A673 (cell line): Measurements from ENCODE around the gene GRID1. TPM values are rescaled to one million over a fixed set of nuclear protein-coding genes. Genes with fewer than 3 reads are reported as not detected.

Source experiments
- BruUV-seq: library from RNA; stranded (reverse); fragments of 400-500 nt; replicated peaks from 2 replicates; lab custom pipeline; 2021; lab: Mats Ljungman, UMichigan
- CTCF ChIA-PET: fragments of 300-600 bp; sonication (Branson Sonifier 250); formaldehyde crosslinking; loops from one replicate; lab custom pipeline; 2022; ENCODE audit warnings: antibody characterized with exemption; lab: Charles Lee
- POLR2A ChIA-PET: fragments of 300-600 bp; sonication (Branson Sonifier 250); formaldehyde crosslinking; loops from one replicate; lab custom pipeline; 2022; ENCODE audit warnings: antibody characterized with exemption; ENCODE audit not compliant: low non-redundant PET; lab: Charles Lee
- DNase-seq: peaks from one replicate; pipeline ENCODE4 v3.0.0-alpha.2; 2015; ENCODE audit warnings: low spot score
- H3K27ac ChIP-seq: fragments of 200-600 bp; sonication (generic); 2 replicates; pipeline ENCODE4 v1.5.1; 2016; ENCODE audit warnings: mixed run types, low read depth, mild to moderate bottlenecking, mixed read lengths, antibody characterized with exemption, low read length; ENCODE audit not compliant: poor library complexity, severe bottlenecking
- H3K27me3 ChIP-seq: fragments of 200-600 bp; sonication (generic); replicated peaks from 2 replicates; pipeline ENCODE4 v1.6.1; 2017; ENCODE audit warnings: mixed run types, low read depth, mild to moderate bottlenecking, mixed read lengths, antibody characterized with exemption, low read length; ENCODE audit not compliant: insufficient read depth, poor library complexity
- H3K36me3 ChIP-seq: fragments of 200-600 bp; sonication (generic); 2 replicates; pipeline ENCODE4 v1.6.1; 2016; ENCODE audit warnings: mixed run types, mild to moderate bottlenecking, mixed read lengths, antibody characterized with exemption, low read length; ENCODE audit not compliant: insufficient read depth, poor library complexity, severe bottlenecking
- H3K4me1 ChIP-seq: fragments of 200-600 bp; sonication (generic); 2 replicates; pipeline ENCODE4 v1.6.1; 2017; ENCODE audit warnings: mixed run types, mild to moderate bottlenecking, mixed read lengths, antibody characterized with exemption, low read length; ENCODE audit not compliant: insufficient read depth, poor library complexity, severe bottlenecking
- H3K4me3 ChIP-seq: fragments of 200-600 bp; sonication (generic); 2 replicates; pipeline ENCODE4 v1.5.1; 2016; ENCODE audit warnings: low read depth, mixed run types, mild to moderate bottlenecking, mixed read lengths, low read length; ENCODE audit not compliant: poor library complexity, severe bottlenecking
- H3K9me3 ChIP-seq: fragments of 200-600 bp; sonication (generic); 2 replicates; pipeline ENCODE4 v1.6.1; 2016; ENCODE audit warnings: mixed run types, low read depth, mild to moderate bottlenecking, mixed read lengths, antibody characterized with exemption, low read length; ENCODE audit not compliant: poor library complexity, severe bottlenecking
- CTCF ChIP-seq: fragments of 300-800, 200-600 bp; sonication (generic); conservative IDR thresholded peaks from 2 replicates; pipeline ENCODE4 v1.5.1; 2017; ENCODE audit warnings: low read depth, mild to moderate bottlenecking, antibody characterized with exemption, low read length, moderate library complexity, mixed read lengths
- EZH2 ChIP-seq: fragments of 200-600 bp; sonication (generic); IDR thresholded peaks from 2 replicates; pipeline ENCODE4 v1.6.1; 2017; ENCODE audit warnings: borderline replicate concordance, low read depth, mild to moderate bottlenecking, mixed read lengths, antibody characterized with exemption, low read length; ENCODE audit not compliant: poor library complexity, severe bottlenecking
- intact Hi-C: fragments of 100-400 bp; cut with micrococcal nuclease; formaldehyde crosslinking; loops from one replicate; pipeline ENCODE4 v1.10.0; 2022; ENCODE audit not compliant: unreplicated experiment
- total RNA-seq: library from RNA; stranded (reverse); gene quantifications from 2 replicates; pipeline ENCODE4 v1.2.3, GENCODE V29; 2021

GRID1 gene
- total RNA-seq, 1 experiment from 2014 or later = not detected

- POLR2A ChIA-PET = no interaction called here
- no peak overlapping the region for H3K27ac ChIP-seq
- TF ChIP-seq EZH2 = no peak
- no peak for TF ChIP-seq CTCF
These were observed 303.9 kb downstream of the GRID1 start for GRCh38 chr10:86062647-86063145.

GRCh38 chr10:86062198-86062550 lies 304.4 kb downstream of the GRID1 start:
- Histone ChIP-seq H3K4me3 (no peak overlapping the region), H3K27ac (no peak overlapping the region), H3K9me3 (no peaks in the 10 kb centered on the region), H3K4me1 (no peaks in the 10 kb centered on the region), H3K27me3 (peaks cover 44% of the 10 kb centered on the region), H3K36me3 (no peaks in the 10 kb centered on the region)
- no TSS peak for BruUV-seq
- CTCF ChIA-PET = no interaction called here
- DNase-seq = no peak
- POLR2A ChIA-PET = no interaction called here
- no peak for TF ChIP-seq CTCF
- no peak for TF ChIP-seq EZH2
- intact Hi-C loops = no loop called here

More at GRCh38 chr10:86062647-86063145, 303.9 kb downstream of the GRID1 start:
- H3K4me1 ChIP-seq = no peaks in the 10 kb centered on the region
- no peak for DNase-seq
- intact Hi-C loops = no loop called here
- peaks cover 46% of the 10 kb centered on the region for H3K27me3 ChIP-seq
- CTCF ChIA-PET = no interaction called here
- no TSS peak for BruUV-seq
- H3K9me3 ChIP-seq = no peaks in the 10 kb centered on the region
- no peaks in the 10 kb centered on the region for H3K36me3 ChIP-seq
- H3K4me3 ChIP-seq = no peak overlapping the region

- no TSS peak for BruUV-seq
- Histone ChIP-seq H3K36me3 (no peaks in the 10 kb centered on the region), H3K27me3 (peaks cover 46% of the 10 kb centered on the region), H3K4me1 (no peaks in the 10 kb centered on the region), H3K4me3 (no peak overlapping the region), H3K9me3 (no peaks in the 10 kb centered on the region), H3K27ac (no peak overlapping the region)
- CTCF ChIA-PET = no interaction called here
- POLR2A ChIA-PET = no interaction called here
- no peak for DNase-seq
- TF ChIP-seq EZH2 (no peak), CTCF (no peak)
- intact Hi-C loops = no loop called here
These were observed 305.1 kb downstream of the GRID1 start for GRCh38 chr10:86061278-86062197.
